Hepatocyte (in vitro differentiated cells): ENCODE measurements around the gene DHX16. TPM values are rescaled to one million over a fixed set of nuclear protein-coding genes. Genes with fewer than 3 reads are reported as not detected.
A peak's percentile ranks its signal among the peaks of the same experiment; 100 is the strongest.

Source experiments
- DNase-seq: peaks from one replicate; pipeline ENCODE4 v3.0.0-alpha.2; 2016; ENCODE audit warnings: low spot score
- H2AFZ ChIP-seq: fragments of 200-600 bp; sonication (generic); 2 replicates; pipeline ENCODE4 v1.6.0; 2016; ENCODE audit warnings: antibody characterized with exemption, mild to moderate bottlenecking
- H3K27ac ChIP-seq: fragments of 200-600 bp; sonication (generic); 2 replicates; pipeline ENCODE4 v1.5.1; 2016; ENCODE audit warnings: mild to moderate bottlenecking
- H3K27me3 ChIP-seq: fragments of 200-600 bp; sonication (generic); 2 replicates; pipeline ENCODE4 v1.6.1; 2016
- H3K36me3 ChIP-seq: fragments of 200-600 bp; sonication (generic); replicated peaks from 2 replicates; pipeline ENCODE4 v1.5.1; 2016; ENCODE audit warnings: low read depth; ENCODE audit not compliant: insufficient read depth
- H3K4me1 ChIP-seq: fragments of 200-600 bp; sonication (generic); 2 replicates; pipeline ENCODE4 v1.5.1; 2016; ENCODE audit warnings: mild to moderate bottlenecking, moderate library complexity; ENCODE audit not compliant: insufficient read depth
- H3K4me2 ChIP-seq: fragments of 200-600 bp; sonication (generic); 2 replicates; pipeline ENCODE4 v1.6.0; 2016
- H3K4me3 ChIP-seq: fragments of 200-600 bp; sonication (generic); 2 replicates; pipeline ENCODE4 v1.5.1; 2016; ENCODE audit warnings: mild to moderate bottlenecking
- H3K79me2 ChIP-seq: fragments of 200-600 bp; sonication (generic); 2 replicates; pipeline ENCODE4 v1.6.0; 2017; ENCODE audit warnings: mild to moderate bottlenecking
- H3K9me2 ChIP-seq: fragments of 200-600 bp; sonication (generic); replicated peaks from 2 replicates; pipeline ENCODE4 v1.6.0; 2017; ENCODE audit warnings: mild to moderate bottlenecking; ENCODE audit not compliant: insufficient read depth
- H3K9me3 ChIP-seq: fragments of 200-600 bp; sonication (generic); 2 replicates; pipeline ENCODE4 v1.5.1; 2016; ENCODE audit warnings: low read depth, mild to moderate bottlenecking
- H4K20me1 ChIP-seq: fragments of 200-600 bp; sonication (generic); 2 replicates; pipeline ENCODE4 v1.6.0; 2016; ENCODE audit warnings: mild to moderate bottlenecking; ENCODE audit not compliant: insufficient read depth, poor library complexity, severe bottlenecking
- CTCF ChIP-seq: fragments of 200-600 bp; sonication (generic); IDR thresholded peaks from 2 replicates; pipeline ENCODE4 v1.5.1; 2016; ENCODE audit warnings: antibody characterized with exemption, mild to moderate bottlenecking; ENCODE audit not compliant: poor library complexity
- EZH2 ChIP-seq: fragments of 200-600 bp; sonication (generic); IDR thresholded peaks from 2 replicates; pipeline ENCODE4 v1.6.1; 2016; ENCODE audit warnings: antibody characterized with exemption, mild to moderate bottlenecking, borderline replicate concordance
- EZH2phosphoT487 ChIP-seq: fragments of 200-600 bp; sonication (generic); IDR thresholded peaks from one replicate; pipeline ENCODE4 v1.6.1; 2018; ENCODE audit warnings: antibody characterized with exemption, mild to moderate bottlenecking, low read depth, moderate library complexity; ENCODE audit not compliant: unreplicated experiment, severe bottlenecking
- WGBS: methylation state at CpG from one replicate; pipeline ENCODE4 v1.1.6; 2016; ENCODE audit warnings: low lambda C conversion rate; ENCODE audit errors: missing lambda C conversion rate; 5-methylcytosine and 5-hydroxymethylcytosine counted together
- polyA plus RNA-seq: library from polyadenylated mRNA; unstranded; fragments of >200 nt; fragmentation: Nextera tagmentation; extraction: Ambion mirVana; gene quantifications from 2 replicates; pipeline ENCODE4 v1.2.1, GENCODE V29; 2016
- total RNA-seq: library from RNA; depleted of rRNA; stranded (reverse); fragments of >200 nt; gene quantifications from 2 replicates; pipeline ENCODE4 v1.2.3, GENCODE V29; 2014

Gene DHX16
- total and polyA plus RNA-seq, 2 experiments from 2014 or later, result 19.4 to 28.4 TPM

- TF ChIP-seq EZH2phosphoT487, result no peak
- TF ChIP-seq CTCF, result no peak
- no peak for TF ChIP-seq EZH2
- peaks cover 42% of the 10 kb centered on the region for H3K79me2 ChIP-seq
- peak overlapping the region; percentile 79 for H3K4me2 ChIP-seq
- peaks cover 6% of the 10 kb centered on the region for H3K36me3 ChIP-seq
- peaks cover 24% of the 10 kb centered on the region for H4K20me1 ChIP-seq
- H3K27me3 ChIP-seq, result no peaks in the 10 kb centered on the region
- H3K4me3 ChIP-seq, result peak overlapping the region; percentile 12
- peak overlapping the region; percentile 87 for H3K27ac ChIP-seq
- H3K9me2 ChIP-seq, result no peaks in the 10 kb centered on the region
- no peaks in the 10 kb centered on the region for H3K9me3 ChIP-seq
- DNase-seq, result no peak
- H2AFZ ChIP-seq, result no peak overlapping the region
- 54% methylated on average over 8 of the region's 8 CpGs for WGBS
- peaks cover 18% of the 10 kb centered on the region for H3K4me1 ChIP-seq
Measured at GRCh38 chr6:30614044-30614842, 58.6 kb downstream of the DHX16 start.

GRCh38 chr6:30613251-30614043 is 59.4 kb downstream of the DHX16 start:
- peaks cover 24% of the 10 kb centered on the region for H4K20me1 ChIP-seq

GRCh38 chr6:30612687-30613248 is 60.0 kb downstream of the DHX16 start:
- Histone ChIP-seq H3K27me3 (no peaks in the 10 kb centered on the region), H3K9me2 (no peaks in the 10 kb centered on the region), H3K4me1 (peaks cover 13% of the 10 kb centered on the region), H4K20me1 (peaks cover 29% of the 10 kb centered on the region), H3K36me3 (peaks cover 6% of the 10 kb centered on the region), H3K9me3 (no peaks in the 10 kb centered on the region), H3K79me2 (peaks cover 31% of the 10 kb centered on the region), H3K27ac (peak overlapping the region; percentile 87), H3K4me2 (peak overlapping the region; percentile 79), H2AFZ (no peak overlapping the region), H3K4me3 (no peak overlapping the region)
- 50% methylated on average over 6 of the region's 6 CpGs for WGBS
- no peak for DNase-seq
- no peak for TF ChIP-seq EZH2phosphoT487
- TF ChIP-seq EZH2, result no peak
- no peak for TF ChIP-seq CTCF

More at GRCh38 chr6:30613251-30614043, 59.4 kb downstream of the DHX16 start:
- Histone ChIP-seq H3K27ac (peak overlapping the region; percentile 87), H3K36me3 (peaks cover 6% of the 10 kb centered on the region), H3K9me2 (no peaks in the 10 kb centered on the region), H3K27me3 (no peaks in the 10 kb centered on the region), H3K9me3 (no peaks in the 10 kb centered on the region), H3K4me1 (peaks cover 13% of the 10 kb centered on the region), H3K79me2 (peaks cover 36% of the 10 kb centered on the region), H3K4me3 (no peak overlapping the region), H3K4me2 (peak overlapping the region; percentile 79), H2AFZ (no peak overlapping the region)
- TF ChIP-seq EZH2, result no peak
- no peak for TF ChIP-seq EZH2phosphoT487
- DNase-seq, result no peak
